BLaER1 treated with 17β-estradiol and CSF1 and Interleukin-3, amounts not matched to agents 10 nM and 100 nM (cell line): ENCODE results near the gene ZNF184.

Experiments used
- H3K27ac ChIP-seq, 11 experiments: shearing (Covaris generic); formaldehyde crosslinking; 2 replicates each; pipeline ENCODE4 v1.8.1; 2022
- H3K27me3 ChIP-seq, 11 experiments: shearing (Covaris generic); formaldehyde crosslinking; 2 replicates each; pipeline ENCODE4 v1.8.1; 2022
- H3K36me3 ChIP-seq, 11 experiments: shearing (Covaris generic); formaldehyde crosslinking; 2 replicates each; pipeline ENCODE4 v1.8.1; 2022
- H3K4me1 ChIP-seq, 10 experiments: shearing (Covaris generic); formaldehyde crosslinking; 2 replicates each; pipeline ENCODE4 v1.8.1; 2022
- H3K4me2 ChIP-seq, 11 experiments: shearing (Covaris generic); formaldehyde crosslinking; 2 replicates each; pipeline ENCODE4 v1.8.1; 2022
- H3K4me3 ChIP-seq, 10 experiments: shearing (Covaris generic); formaldehyde crosslinking; 2 replicates each; pipeline ENCODE4 v1.8.1; 2022
- H3K9ac ChIP-seq, 11 experiments: shearing (Covaris generic); formaldehyde crosslinking; 2 replicates each; pipeline ENCODE4 v1.8.1; 2022
- H3K9me3 ChIP-seq, 11 experiments: shearing (Covaris generic); formaldehyde crosslinking; replicated peaks in 1 of 11; 2 replicates each; pipeline ENCODE4 v1.8.1; 2022
- H4K20me1 ChIP-seq, 11 experiments: shearing (Covaris generic); formaldehyde crosslinking; 2 replicates each; pipeline ENCODE4 v1.8.1; 2022
- Cebpa-rat ChIP-seq, 11 experiments: shearing (Covaris generic); IDR thresholded peaks; 2 replicates each; pipeline ENCODE4 v1.8.1; 2022

The ZNF184 gene

DNA sequence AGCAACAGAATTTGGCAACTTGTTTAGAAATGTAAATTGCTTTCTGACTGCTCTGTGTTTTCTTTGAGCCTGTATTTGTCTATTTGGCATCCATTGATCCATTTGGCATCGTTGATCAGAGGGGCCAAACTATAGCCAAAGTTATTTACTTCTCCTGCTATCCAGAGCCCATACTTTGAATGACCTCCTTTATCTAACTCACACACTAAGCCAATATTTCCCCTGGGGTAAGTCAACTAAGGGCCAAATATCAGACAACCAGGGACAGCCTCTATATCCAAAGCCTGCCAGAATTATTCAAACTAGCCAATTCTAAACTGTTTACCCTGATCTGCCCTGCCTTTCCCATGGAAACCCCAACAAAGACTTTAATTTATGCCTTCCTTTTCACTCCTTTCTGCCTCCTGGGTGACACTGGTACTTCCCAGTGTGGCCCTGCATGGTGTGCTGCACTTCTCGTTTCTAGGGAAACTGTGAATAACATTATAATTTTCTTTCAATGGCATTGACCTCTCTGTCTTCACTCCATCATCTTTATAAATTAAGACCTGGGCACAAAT lies 19.8 kb upstream of the ZNF184 start:
- H3K4me3 ChIP-seq = no peak overlapping the region
- no peaks in the 10 kb centered on the region for H4K20me1 ChIP-seq
- no peak for TF ChIP-seq Cebpa-rat (IDR thresholded peaks at IDR 0.05)
- H3K4me1 ChIP-seq = no peaks in the 10 kb centered on the region
- no peak overlapping the region for H3K27ac ChIP-seq
- no peaks in the 10 kb centered on the region for H3K36me3 ChIP-seq
- H3K27me3 ChIP-seq = peaks cover 4 to 12% (median 8%) of the 10 kb centered on the region in 11 experiments; a peak in 14 of 22 replicates
- H3K9ac ChIP-seq = no peak overlapping the region
- H3K4me2 ChIP-seq = no peak overlapping the region
- peaks cover 5 to 16% (median 12%) of the 10 kb centered on the region in 11 experiments; a peak in 16 of 22 replicates for H3K9me3 ChIP-seq

DNA sequence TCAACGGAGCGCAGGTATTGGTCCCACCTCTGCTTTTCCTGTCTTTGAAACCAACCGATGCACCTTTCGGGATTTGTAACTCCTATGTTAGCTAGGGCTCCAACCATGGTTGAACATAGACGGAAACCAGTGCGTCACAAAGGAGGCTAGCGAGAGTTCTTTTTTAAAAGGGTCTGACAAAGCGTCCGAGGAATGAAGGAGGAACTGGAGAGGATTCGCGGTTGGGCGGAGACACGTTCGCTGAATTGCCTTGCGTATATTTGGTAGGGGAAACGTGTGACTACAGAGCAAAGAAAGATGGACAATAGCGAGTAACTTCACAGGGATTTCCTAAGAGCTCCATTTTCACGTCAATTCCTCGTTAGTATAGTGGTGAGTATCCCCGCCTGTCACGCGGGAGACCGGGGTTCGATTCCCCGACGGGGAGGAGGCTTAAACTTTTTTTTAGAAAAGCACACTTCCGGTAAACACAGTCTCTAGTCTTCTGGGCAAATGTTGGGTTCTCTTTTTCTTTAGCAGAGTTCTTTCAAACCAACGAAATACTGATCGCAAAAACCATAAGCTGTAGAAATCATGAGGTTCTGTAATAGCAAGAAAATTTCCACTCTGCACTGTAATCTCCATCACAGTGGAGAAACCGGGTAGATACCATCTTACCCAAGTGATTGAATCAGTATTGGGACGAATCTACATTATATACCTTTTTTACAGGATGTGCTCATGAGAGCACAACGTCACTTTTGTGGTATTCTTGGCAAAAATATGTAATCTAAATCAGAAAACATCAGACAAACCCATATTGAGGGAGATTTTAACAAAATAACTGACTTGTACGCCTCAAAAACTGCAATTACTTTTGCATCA lies 6.6 kb upstream of the ZNF184 start:
- Histone ChIP-seq H3K9me3 (peaks cover 0 to 13% (median 0%) of the 10 kb centered on the region in 11 experiments; a peak in 4 of 22 replicates), H3K4me1 (peaks cover 16 to 43% (median 27%) of the 10 kb centered on the region in 10 experiments), H4K20me1 (no peaks in the 10 kb centered on the region), H3K4me2 (peak overlapping the region; percentile 70 to 95 (median 82)), H3K27ac (peak overlapping the region; percentile 87 to 98 (median 95)), H3K36me3 (no peaks in the 10 kb centered on the region), H3K27me3 (no peaks in the 10 kb centered on the region), H3K9ac (peak overlapping the region; percentile 87 to 95 (median 93)), H3K4me3 (peak overlapping the region; percentile 70 to 91 (median 78))
- no peak for TF ChIP-seq Cebpa-rat (IDR thresholded peaks at IDR 0.05)

GRCh38 chr6:27478706-27479318 lies 5.9 kb upstream of the ZNF184 start:
- Histone ChIP-seq H3K27me3 (no peaks in the 10 kb centered on the region), H3K4me2 (peak overlapping the region; percentile 70 to 95 (median 82)), H3K9ac (peak overlapping the region; percentile 87 to 95 (median 93)), H3K9me3 (peaks cover 0 to 13% (median 0%) of the 10 kb centered on the region in 11 experiments; a peak in 4 of 22 replicates), H3K27ac (peak overlapping the region; percentile 87 to 98 (median 95)), H3K36me3 (no peaks in the 10 kb centered on the region), H3K4me3 (peak overlapping the region; percentile 70 to 91 (median 78)), H4K20me1 (no peaks in the 10 kb centered on the region), H3K4me1 (peaks cover 16 to 48% (median 27%) of the 10 kb centered on the region in 10 experiments)
- no peak for TF ChIP-seq Cebpa-rat (IDR thresholded peaks at IDR 0.05)

DNA sequence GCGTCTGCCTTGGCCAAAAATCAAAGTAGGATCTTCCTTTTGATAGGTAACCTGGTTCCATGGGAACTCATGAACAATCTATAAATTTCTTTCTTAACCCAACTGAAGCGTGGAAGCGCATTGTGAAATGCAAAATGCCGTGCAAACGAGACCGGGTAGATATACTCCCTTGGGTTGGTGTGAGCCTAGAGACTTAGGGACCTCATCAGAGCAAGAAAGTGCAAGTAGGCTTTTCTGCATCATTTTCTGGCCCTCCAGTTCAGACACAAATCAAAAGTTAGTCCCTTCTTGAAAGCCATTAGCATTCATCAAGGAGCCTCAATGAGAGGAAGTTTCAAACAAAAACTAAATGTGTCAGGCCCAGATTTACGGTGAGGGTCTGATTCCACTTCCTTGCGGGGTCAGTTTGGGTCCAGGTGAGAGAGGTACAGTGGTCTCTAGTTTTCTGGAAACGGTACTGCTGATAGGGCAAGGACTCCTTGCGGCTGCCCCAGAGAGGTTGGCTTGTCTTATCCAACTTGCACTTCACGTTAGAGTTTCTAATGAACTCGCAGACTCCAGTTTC lies 5.3 kb upstream of the ZNF184 start:
- H3K9me3 ChIP-seq = peaks cover 0 to 10% (median 0%) of the 10 kb centered on the region in 11 experiments; a peak in 4 of 22 replicates
- no peak for TF ChIP-seq Cebpa-rat (IDR thresholded peaks at IDR 0.05)
- H3K27me3 ChIP-seq = no peaks in the 10 kb centered on the region
- H3K4me3 ChIP-seq = peak overlapping the region; percentile 70 to 91 (median 78)
- peaks cover 16 to 50% (median 27%) of the 10 kb centered on the region in 10 experiments for H3K4me1 ChIP-seq
- peak overlapping the region; percentile 87 to 98 (median 95) for H3K27ac ChIP-seq
- no peaks in the 10 kb centered on the region for H3K36me3 ChIP-seq
- H3K9ac ChIP-seq = peak overlapping the region; percentile 87 to 95 (median 93)
- H4K20me1 ChIP-seq = no peaks in the 10 kb centered on the region
- H3K4me2 ChIP-seq = peak overlapping the region; percentile 70 to 95 (median 82)

DNA sequence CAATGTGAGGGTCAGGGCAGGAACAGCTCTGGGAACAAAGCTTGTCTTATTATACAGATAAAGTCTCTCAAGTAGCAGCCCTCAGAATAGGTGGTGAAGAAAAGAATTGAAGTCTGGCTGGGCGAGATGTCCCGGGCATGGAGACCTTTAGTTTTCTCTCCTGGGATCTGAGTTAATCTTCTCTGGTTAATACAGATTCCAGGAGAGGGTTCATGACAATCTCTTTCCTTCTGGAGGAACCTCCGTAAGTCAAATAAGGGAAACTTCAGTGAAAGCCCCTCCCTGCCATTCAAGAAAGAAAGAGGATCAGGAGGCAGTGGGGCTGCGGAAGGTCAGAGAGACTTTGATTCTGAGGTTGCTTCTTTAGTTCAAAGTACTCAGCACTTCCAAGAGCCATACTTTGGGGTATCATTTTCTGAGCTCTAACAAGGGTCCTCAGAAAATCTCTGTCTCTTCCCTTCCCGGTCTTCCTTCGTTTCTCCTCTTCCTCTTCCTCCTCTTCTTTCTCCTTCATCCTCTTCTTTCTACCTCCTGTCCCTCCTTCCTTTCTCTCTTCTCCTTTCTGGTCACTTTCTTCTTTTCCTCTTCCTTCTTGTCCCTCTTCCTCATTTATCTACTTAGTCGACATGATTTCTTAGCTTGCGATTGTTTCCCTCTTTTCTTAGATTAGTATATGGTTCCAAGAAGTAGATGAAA lies 4.6 kb upstream of the ZNF184 start:
- peak overlapping the region; percentile 70 to 95 (median 82) for H3K4me2 ChIP-seq
- peaks cover 16 to 50% (median 27%) of the 10 kb centered on the region in 10 experiments for H3K4me1 ChIP-seq
- H3K9me3 ChIP-seq = peaks cover 0 to 9% (median 0%) of the 10 kb centered on the region in 11 experiments; a peak in 4 of 22 replicates
- H3K4me3 ChIP-seq = peak overlapping the region; percentile 70 to 91 (median 78); a peak in 16 of 20 replicates
- no peak for TF ChIP-seq Cebpa-rat (IDR thresholded peaks at IDR 0.05)
- H3K27ac ChIP-seq = peak overlapping the region in 10 of 11 experiments; percentile 3 to 98 (median 95); a peak in 12 of 22 replicates
- H3K36me3 ChIP-seq = no peaks in the 10 kb centered on the region
- H3K9ac ChIP-seq = peak overlapping the region in 10 of 11 experiments; percentile 4 to 95 (median 92); a peak in 14 of 22 replicates
- H4K20me1 ChIP-seq = no peaks in the 10 kb centered on the region
- H3K27me3 ChIP-seq = no peaks in the 10 kb centered on the region

DNA sequence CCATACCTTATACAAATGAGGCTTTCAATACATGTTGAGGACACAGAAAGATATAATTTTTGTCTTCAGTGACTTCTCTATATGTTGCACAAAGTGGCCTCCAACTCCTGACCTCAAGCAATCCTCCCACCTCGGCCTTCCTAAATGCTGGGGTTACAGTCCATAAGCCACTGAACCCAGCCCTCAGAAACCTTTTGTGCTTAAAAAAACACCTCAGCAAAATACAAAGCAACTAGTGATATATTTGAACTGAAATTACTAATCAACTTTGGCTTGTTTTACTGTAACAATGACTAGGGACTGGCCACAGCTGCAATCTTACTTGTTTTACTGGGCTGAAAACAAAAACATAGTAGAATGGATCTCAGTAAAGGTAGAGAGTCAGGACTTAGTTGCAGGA lies 3.2 kb upstream of the ZNF184 start:
- no peak for TF ChIP-seq Cebpa-rat (IDR thresholded peaks at IDR 0.05)
- H3K9ac ChIP-seq = no peak overlapping the region
- peaks cover 21 to 45% (median 27%) of the 10 kb centered on the region in 10 experiments for H3K4me1 ChIP-seq
- peaks cover 0 to 3% (median 0%) of the 10 kb centered on the region in 11 experiments; a peak in 5 of 22 replicates for H3K9me3 ChIP-seq
- H3K27me3 ChIP-seq = no peaks in the 10 kb centered on the region
- H4K20me1 ChIP-seq = no peaks in the 10 kb centered on the region
- H3K4me3 ChIP-seq = no peak overlapping the region
- 0 out of 22 replicates have a peak, but pooled peaks cover 0 to 1% (median 0%) of the 10 kb centered on the region in 11 experiments for H3K36me3 ChIP-seq
- no peak overlapping the region for H3K27ac ChIP-seq
- H3K4me2 ChIP-seq = no peak overlapping the region

DNA sequence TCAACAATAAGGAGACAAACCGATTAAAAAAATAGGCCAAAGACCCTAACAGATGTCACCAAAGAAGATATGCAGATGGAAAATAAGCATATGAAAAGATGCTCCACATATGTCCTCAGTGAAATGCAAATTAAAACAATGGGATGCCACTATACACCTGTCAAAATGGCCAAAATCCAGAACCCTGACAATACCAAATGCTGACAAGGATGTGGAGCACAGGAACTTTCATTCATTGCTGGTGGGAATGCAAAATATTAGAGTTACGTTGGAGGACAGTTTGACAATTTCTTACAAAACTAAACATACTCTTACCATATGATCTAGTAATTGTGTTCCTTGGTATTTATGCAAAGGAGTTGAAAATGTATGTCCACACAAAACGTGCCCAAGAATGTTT lies 1.8 kb upstream of the ZNF184 start:
- TF ChIP-seq Cebpa-rat (IDR thresholded peaks at IDR 0.05) = no peak
- H3K36me3 ChIP-seq = peaks cover 5 to 16% (median 10%) of the 10 kb centered on the region in 11 experiments
- peaks cover 23 to 42% (median 36%) of the 10 kb centered on the region in 10 experiments for H3K4me1 ChIP-seq
- no peaks in the 10 kb centered on the region for H4K20me1 ChIP-seq
- no peak overlapping the region for H3K4me2 ChIP-seq
- no peak overlapping the region for H3K9ac ChIP-seq
- no peak overlapping the region for H3K4me3 ChIP-seq
- no peaks in the 10 kb centered on the region for H3K27me3 ChIP-seq
- H3K27ac ChIP-seq = no peak overlapping the region
- H3K9me3 ChIP-seq = peaks cover 2 to 18% (median 11%) of the 10 kb centered on the region in 11 experiments; a peak in 19 of 22 replicates

- H3K27ac ChIP-seq = peak overlapping the region in 2 of 11 experiments; percentile 84 to 93; a peak in 1 of 22 replicates
- no peak for TF ChIP-seq Cebpa-rat (IDR thresholded peaks at IDR 0.05)
- no peaks in the 10 kb centered on the region for H3K27me3 ChIP-seq
- H3K9me3 ChIP-seq = peaks cover 7 to 23% (median 16%) of the 10 kb centered on the region in 11 experiments
- no peaks in the 10 kb centered on the region for H4K20me1 ChIP-seq
- H3K4me1 ChIP-seq = peaks cover 23 to 42% (median 36%) of the 10 kb centered on the region in 10 experiments
- H3K36me3 ChIP-seq = peaks cover 11 to 21% (median 15%) of the 10 kb centered on the region in 11 experiments
- peak overlapping the region; percentile 36 to 92 (median 63); a peak in 18 of 22 replicates for H3K4me2 ChIP-seq
- peak overlapping the region in 1 of 11 experiments; percentile 89; a peak in 3 of 22 replicates for H3K9ac ChIP-seq
- peak overlapping the region in 9 of 10 experiments; percentile 71 to 90 (median 84); a peak in 13 of 20 replicates for H3K4me3 ChIP-seq
Measured at GRCh38 chr6:27474172-27474465, 1.2 kb upstream of the ZNF184 start.
